Prostate gland (tissue), 2 donors: ENCODE results near the gene DGKG. TPM values are rescaled to one million over a fixed set of nuclear protein-coding genes. Genes with fewer than 3 reads are reported as not detected.

Source experiments
- DNase-seq: peaks from one replicate; pipeline ENCODE4 v3.0.0-alpha.2; 2019; ENCODE audit warnings: low spot score
- H3K27ac ChIP-seq, 2 donors: fragments of 200-600 bp; sonication (generic); 2 replicates each; pipeline ENCODE4 v1.5.1; 2017 to 2019
- H3K27me3 ChIP-seq: fragments of 200-600 bp; sonication (generic); replicated peaks from 2 replicates; pipeline ENCODE4 v1.5.1; 2019; ENCODE audit not compliant: insufficient read depth
- H3K36me3 ChIP-seq, 2 donors: fragments of 200-600 bp; sonication (generic); 1 replicate in 1 of 2; 2 replicates in 1 of 2; pipeline versions ENCODE4 v1.5.1 to v1.8.1; 2017 to 2019
- H3K4me1 ChIP-seq: fragments of 200-600 bp; sonication (generic); replicated peaks from 2 replicates; pipeline ENCODE4 v1.5.1; 2019
- H3K4me3 ChIP-seq, 2 donors: fragments of 200-600 bp; sonication (generic); 2 replicates each; pipeline ENCODE4 v1.5.1; 2017 to 2019
- H3K9me3 ChIP-seq: fragments of 200-600 bp; sonication (generic); 2 replicates; pipeline ENCODE4 v1.5.1; 2017
- CTCF ChIP-seq, 4 experiments: fragments of 200-600 bp in 2 of 4; fragments of 450-650 bp in 2 of 4; sonication (generic) in 2 of 4; IDR thresholded peaks; 1 replicate in 3 of 4; 2 replicates in 1 of 4; pipeline ENCODE4 v1.5.1; 2016 to 2019; ENCODE audit warnings: antibody characterized with exemption in 4 of 4, mild to moderate bottlenecking in 2 of 4, moderate library complexity in 2 of 4
- POLR2A ChIP-seq: fragments of 450-650 bp; IDR thresholded peaks from one replicate; pipeline ENCODE4 v1.6.1; 2016; ENCODE audit warnings: antibody characterized with exemption, mild to moderate bottlenecking
- POLR2AphosphoS5 ChIP-seq: sonication (generic); formaldehyde crosslinking; IDR thresholded peaks from one replicate; pipeline ENCODE4 v1.6.1; 2017; ENCODE audit warnings: antibody characterized with exemption
- WGBS: methylation state at CpG from one replicate; pipeline ENCODE4 v1.1.5; 2018; 5-methylcytosine and 5-hydroxymethylcytosine counted together
- intact Hi-C: fragments of 100-400 bp; cut with DNase I; formaldehyde crosslinking; loops from one replicate; pipeline ENCODE4 v1.14.2; 2022
- total RNA-seq, 2 donors: library from RNA; depleted of rRNA; stranded (reverse); fragments of >200 nt; gene quantifications; one replicate each; pipeline ENCODE4 v1.1.0, GENCODE V29; 2016

Gene DGKG
- total RNA-seq, 2 donors from 2014 or later, result 1.2 to 2.2 TPM

- H3K36me3 ChIP-seq, result no peaks in the 10 kb centered on the region
- intact Hi-C loops, result loop anchor here (5.0 kb wide), 1 partner anchor 110 kb away; the partner anchor contains the start of gene ETV5
- H3K4me1 ChIP-seq, result no peaks in the 10 kb centered on the region
- no peaks in the 10 kb centered on the region for H3K27me3 ChIP-seq
- no peak for TF ChIP-seq POLR2AphosphoS5
- TF ChIP-seq CTCF (IDR thresholded peaks at IDR 0.05), result no peak
- TF ChIP-seq POLR2A, result no peak
- no peaks in the 10 kb centered on the region for H3K9me3 ChIP-seq
- DNase-seq, result no peak
- no peak overlapping the region for H3K27ac ChIP-seq
- WGBS, result 85% methylated on average over 4 of the region's 4 CpGs
- no peak overlapping the region for H3K4me3 ChIP-seq
These were observed 144.9 kb downstream of the DGKG start for GRCh38 chr3:186216900-186217819.

DNA sequence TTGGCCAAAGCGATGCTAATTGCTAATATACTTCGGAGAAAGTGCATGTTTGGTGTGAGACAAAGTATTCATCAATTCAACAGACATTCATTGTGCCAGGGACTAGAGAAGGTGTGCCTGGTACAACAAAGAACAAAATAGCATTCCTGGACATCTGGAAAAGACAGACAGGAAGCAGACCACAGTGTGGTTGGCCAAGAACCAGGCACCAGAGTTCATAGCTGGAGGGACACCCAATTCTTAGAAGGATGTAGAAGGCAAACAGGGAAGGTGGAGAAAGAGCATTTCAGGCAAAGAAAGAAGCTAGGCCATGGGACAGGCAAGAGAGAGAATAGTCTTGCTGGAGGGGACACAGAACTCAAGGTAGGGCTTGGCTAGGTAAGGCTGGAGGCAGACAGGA is 147.4 kb downstream of the DGKG start:
- intact Hi-C loops, result loop anchor here (5.0 kb wide), 1 partner anchor 107 kb away; the partner anchor contains the start of gene ETV5
- H3K4me3 ChIP-seq, result no peak overlapping the region
- WGBS, result 71% methylated on average over 2 of the region's 2 CpGs
- TF ChIP-seq POLR2A (no peak), CTCF (IDR thresholded peaks at IDR 0.05) (no peak), POLR2AphosphoS5 (no peak)
- no peaks in the 10 kb centered on the region for H3K9me3 ChIP-seq
- H3K4me1 ChIP-seq, result no peaks in the 10 kb centered on the region
- no peak for DNase-seq
- no peak overlapping the region for H3K27ac ChIP-seq
- no peaks in the 10 kb centered on the region for H3K27me3 ChIP-seq
- H3K36me3 ChIP-seq, result no peaks in the 10 kb centered on the region

- Histone ChIP-seq H3K27me3 (no peaks in the 10 kb centered on the region), H3K4me1 (no peaks in the 10 kb centered on the region), H3K36me3 (no peaks in the 10 kb centered on the region), H3K27ac (no peak overlapping the region), H3K4me3 (no peak overlapping the region), H3K9me3 (no peaks in the 10 kb centered on the region)
- TF ChIP-seq POLR2A, result no peak
- TF ChIP-seq POLR2AphosphoS5, result no peak
- no peak for TF ChIP-seq CTCF (IDR thresholded peaks at IDR 0.05)
- intact Hi-C loops, result no loop called here
- no peak for DNase-seq
- 38% methylated on average over 4 of the region's 4 CpGs for WGBS
These were observed 148.1 kb downstream of the DGKG start for GRCh38 chr3:186213946-186214345.

DNA sequence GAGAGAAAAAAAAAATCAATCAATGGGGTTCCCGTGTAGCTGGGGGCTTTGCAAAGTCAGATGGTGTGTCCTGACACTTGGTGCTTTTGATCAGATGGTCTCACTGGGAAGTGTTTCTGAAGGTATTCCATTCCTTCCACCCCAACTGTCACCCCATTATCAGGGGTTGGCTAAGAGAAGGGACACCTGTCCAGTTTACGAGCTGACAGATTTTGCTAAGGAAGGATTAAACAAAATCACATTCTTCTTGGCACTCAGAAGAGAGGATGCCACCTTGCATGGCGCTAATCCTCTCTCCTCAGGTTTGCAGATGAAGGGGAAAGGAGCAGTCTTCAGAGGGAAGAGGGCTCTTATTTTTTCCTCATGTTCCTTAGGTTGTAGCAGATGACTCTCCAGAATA is 149.4 kb downstream of the DGKG start:
- no peak for DNase-seq
- H3K4me1 ChIP-seq, result no peaks in the 10 kb centered on the region
- whole genome bisulfite sequencing, result 87% methylated on average over 3 of the region's 3 CpGs
- H3K27ac ChIP-seq, result no peak overlapping the region
- no peaks in the 10 kb centered on the region for H3K9me3 ChIP-seq
- TF ChIP-seq POLR2A (no peak), CTCF (IDR thresholded peaks at IDR 0.05) (no peak), POLR2AphosphoS5 (no peak)
- H3K27me3 ChIP-seq, result no peaks in the 10 kb centered on the region
- H3K36me3 ChIP-seq, result no peaks in the 10 kb centered on the region
- H3K4me3 ChIP-seq, result no peak overlapping the region
- intact Hi-C loops, result no loop called here
